LNCAP (cell line): ENCODE measurements around the gene ZNF408.

Source experiments
- TF ChIP-seq, protein P1 (sequence below): fragments of 450-650 bp; IDR thresholded peaks from 2 replicates; pipeline ENCODE4 v1.5.1; 2017; ENCODE audit warnings: mild to moderate bottlenecking

Gene ZNF408

DNA sequence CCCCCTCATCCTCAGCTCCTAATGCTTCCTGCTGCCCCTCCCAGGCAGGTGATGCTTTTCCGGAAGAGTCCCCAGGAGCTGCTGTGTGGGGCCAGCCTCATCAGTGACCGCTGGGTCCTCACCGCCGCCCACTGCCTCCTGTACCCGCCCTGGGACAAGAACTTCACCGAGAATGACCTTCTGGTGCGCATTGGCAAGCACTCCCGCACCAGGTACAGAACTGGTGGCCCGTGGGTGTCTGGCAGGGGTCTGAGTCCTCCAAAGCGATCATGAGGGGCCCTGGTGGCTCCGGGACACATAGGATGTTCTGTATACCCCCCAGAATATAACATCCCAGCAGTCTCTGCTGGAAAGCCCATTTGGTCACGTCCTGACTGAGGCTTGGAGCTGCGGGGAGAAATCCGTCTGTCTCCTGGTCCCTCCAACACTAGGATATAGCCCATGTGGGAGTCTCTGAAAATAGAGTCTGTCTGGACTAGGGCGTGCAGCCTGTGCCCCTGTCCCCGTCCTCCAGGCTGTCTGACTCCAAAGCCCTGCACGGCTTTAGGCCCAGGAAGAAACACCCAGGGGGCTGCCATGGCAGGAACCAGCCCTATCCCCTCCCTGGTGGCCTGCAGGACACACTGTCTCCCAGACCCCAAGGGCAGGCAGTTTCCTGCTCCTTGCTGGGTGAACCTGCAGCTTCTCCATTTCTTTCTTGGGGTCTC lies 27.3 kb downstream of the ZNF408 start:
- TF ChIP-seq, protein P1, sequence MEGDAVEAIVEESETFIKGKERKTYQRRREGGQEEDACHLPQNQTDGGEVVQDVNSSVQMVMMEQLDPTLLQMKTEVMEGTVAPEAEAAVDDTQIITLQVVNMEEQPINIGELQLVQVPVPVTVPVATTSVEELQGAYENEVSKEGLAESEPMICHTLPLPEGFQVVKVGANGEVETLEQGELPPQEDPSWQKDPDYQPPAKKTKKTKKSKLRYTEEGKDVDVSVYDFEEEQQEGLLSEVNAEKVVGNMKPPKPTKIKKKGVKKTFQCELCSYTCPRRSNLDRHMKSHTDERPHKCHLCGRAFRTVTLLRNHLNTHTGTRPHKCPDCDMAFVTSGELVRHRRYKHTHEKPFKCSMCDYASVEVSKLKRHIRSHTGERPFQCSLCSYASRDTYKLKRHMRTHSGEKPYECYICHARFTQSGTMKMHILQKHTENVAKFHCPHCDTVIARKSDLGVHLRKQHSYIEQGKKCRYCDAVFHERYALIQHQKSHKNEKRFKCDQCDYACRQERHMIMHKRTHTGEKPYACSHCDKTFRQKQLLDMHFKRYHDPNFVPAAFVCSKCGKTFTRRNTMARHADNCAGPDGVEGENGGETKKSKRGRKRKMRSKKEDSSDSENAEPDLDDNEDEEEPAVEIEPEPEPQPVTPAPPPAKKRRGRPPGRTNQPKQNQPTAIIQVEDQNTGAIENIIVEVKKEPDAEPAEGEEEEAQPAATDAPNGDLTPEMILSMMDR, result no peak

DNA sequence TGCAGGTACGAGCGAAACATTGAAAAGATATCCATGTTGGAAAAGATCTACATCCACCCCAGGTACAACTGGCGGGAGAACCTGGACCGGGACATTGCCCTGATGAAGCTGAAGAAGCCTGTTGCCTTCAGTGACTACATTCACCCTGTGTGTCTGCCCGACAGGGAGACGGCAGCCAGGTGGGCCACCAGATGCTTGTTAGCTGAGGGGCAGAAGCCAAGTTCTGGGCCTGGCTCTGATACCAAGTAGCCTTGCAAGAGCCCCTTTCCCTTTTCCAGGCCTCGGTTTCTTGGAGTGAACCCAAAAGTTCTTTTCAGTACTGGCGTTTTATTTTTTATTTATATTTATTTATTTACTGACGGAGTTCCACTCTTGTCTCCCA lies 27.8 kb downstream of the ZNF408 start:
- TF ChIP-seq, protein P1, result no peak

DNA sequence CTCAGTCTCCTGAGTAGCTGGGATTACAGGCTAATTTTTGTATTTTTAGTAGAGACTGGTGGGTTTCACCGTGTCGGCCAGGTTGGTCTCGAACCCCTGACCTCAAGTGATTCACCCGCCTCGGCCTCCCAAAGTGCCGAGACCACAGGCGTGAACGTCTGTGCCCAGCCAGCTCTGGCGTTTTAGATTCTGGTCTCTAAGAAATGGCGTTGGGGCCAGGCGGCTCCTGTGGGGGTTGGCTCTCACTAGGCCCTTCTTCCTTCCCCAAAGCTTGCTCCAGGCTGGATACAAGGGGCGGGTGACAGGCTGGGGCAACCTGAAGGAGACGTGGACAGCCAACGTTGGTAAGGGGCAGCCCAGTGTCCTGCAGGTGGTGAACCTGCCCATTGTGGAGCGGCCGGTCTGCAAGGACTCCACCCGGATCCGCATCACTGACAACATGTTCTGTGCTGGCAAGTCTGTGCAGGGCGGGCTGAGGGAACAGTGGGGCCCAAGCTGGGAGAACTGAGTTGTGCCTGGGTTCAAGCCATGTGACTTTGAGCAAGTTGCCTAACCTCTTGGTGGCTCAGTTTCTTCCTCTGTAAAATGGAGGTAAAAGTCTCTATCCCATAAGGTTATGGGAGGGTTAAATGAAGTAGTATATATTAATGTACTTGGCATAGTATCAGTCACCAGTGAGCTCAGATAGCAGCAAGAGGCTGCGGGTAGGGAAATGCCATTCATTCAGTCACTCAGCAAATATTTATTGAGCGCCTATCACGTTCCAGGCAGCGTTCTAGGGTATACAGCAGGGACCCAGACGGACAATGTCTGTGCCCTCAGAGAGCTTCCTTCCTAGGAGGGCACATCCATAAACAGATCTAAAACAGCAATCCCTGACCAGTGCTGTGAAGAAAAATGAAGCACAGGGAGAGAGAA lies 28.5 kb downstream of the ZNF408 start:
- TF ChIP-seq, protein P1, result no peak

DNA sequence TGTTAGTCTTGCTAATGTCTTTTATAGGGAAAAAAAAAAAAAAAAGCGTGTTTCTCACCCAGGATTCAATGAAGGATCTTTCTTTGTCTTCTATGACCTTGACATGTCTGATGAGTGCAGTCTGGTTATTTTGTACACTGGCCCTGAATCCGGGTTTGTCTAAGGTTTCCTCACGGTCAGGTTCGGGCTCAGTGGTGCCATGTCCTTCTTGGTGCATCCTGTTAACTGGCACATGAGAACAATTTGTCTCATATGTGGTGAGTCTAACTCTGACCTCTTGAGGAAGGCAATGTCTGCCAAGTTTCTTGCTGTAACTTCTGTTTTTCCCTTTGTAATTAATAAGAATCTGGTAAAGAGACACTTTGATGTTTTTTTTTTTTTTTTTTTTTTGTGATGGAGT lies 30.7 kb downstream of the ZNF408 start:
- TF ChIP-seq, protein P1, result no peak

DNA sequence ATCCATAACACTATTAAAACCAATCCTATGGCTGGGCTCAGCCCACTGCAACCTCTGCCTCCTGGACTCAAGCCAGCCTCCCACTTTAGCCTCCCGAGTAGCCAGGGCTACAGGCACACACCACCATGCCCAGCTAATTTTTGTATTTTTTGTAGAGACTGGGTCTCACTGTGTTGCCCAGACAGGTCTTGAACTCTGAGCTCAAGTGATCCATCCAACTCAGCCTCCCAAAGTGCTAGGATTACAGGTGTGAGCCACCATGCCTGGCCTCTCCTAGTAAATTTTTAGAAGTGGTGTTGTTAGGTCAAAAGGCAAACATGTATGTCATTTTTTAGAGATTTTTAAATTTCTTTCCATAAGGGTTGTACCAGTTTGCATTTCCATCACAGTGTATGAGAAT lies 32.4 kb downstream of the ZNF408 start:
- TF ChIP-seq, protein P1, result no peak

DNA sequence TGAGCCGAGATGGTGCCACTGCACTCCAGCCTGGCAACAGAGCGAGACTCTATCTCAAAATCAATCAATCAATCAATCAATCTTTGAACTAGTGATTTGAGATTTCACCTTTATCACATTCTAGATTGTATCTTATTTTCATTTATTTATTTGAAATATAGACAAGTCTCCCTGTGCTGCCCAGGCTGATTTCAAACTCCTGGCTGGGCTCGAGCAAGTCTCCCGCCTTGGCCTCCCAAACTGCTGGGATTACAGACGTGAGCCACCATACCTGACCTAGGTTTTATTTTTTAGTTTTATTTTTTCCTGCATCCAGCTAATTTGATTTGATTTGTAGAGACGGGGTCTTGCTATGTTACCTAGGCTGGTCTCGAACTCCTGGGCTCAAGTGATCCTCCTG lies 35.3 kb downstream of the ZNF408 start:
- TF ChIP-seq, protein P1, result no peak

DNA sequence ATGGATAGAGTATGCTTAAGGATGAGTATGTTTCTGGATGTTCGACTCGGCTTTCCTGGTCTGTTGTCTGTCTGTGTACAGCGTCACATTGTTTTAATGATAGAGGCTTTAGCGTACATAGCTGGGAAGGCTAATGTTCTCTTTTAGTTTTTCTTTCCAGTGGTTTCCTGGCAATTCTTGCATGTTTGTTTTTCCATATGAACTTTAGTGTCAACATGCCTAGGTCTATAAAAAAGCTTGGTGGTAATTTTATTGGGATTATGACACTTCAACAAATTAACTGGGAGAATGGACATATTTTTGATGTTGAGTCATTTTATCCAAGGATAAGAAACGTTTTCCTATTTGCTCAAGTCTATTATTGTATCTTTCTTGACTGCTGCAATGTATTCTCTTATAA lies 35.8 kb downstream of the ZNF408 start:
- TF ChIP-seq, protein P1, result no peak
